HEK293 (cell line): ENCODE measurements around the gene FANK1.

Experiments
- CTCF ChIA-PET: fragments of 350-600 bp; formaldehyde crosslinking; extraction: SDS; loops from one replicate; lab custom pipeline; 2021; ENCODE audit warnings: antibody characterized with exemption; lab: Yijun Ruan, JAX
- POLR2A ChIA-PET: fragments of 300-600 bp; formaldehyde crosslinking; extraction: SDS; loops from one replicate; lab custom pipeline; 2020; ENCODE audit warnings: antibody characterized with exemption, inconsistent platforms; lab: Yijun Ruan, JAX
- H3K27ac ChIP-seq: fragments of 200-500 bp; sonication (Bioruptor generic); 2 replicates; pipeline ENCODE4 v1.5.1; 2014; ENCODE audit warnings: low read depth, low read length, control low read depth, inconsistent platforms; ENCODE audit errors: extremely low read depth
- H3K36me3 ChIP-seq, 2 experiments: fragments of 200-500 bp in 1 of 2; sonication (Bioruptor generic) in 1 of 2; 1 replicate in 1 of 2; 2 replicates in 1 of 2; pipeline ENCODE4 v1.5.1; 2014 to 2017; ENCODE audit warnings: inconsistent platforms in 2 of 2, low read length in 2 of 2; ENCODE audit not compliant: control insufficient read depth in 2 of 2, insufficient read depth in 1 of 2
- H3K4me1 ChIP-seq: fragments of 200-500 bp; sonication (Bioruptor generic); 2 replicates; pipeline ENCODE4 v1.5.1; 2014; ENCODE audit warnings: mild to moderate bottlenecking, low read length, inconsistent platforms; ENCODE audit not compliant: control insufficient read depth, insufficient read depth
- H3K4me3 ChIP-seq: 2 replicates; pipeline ENCODE4 v1.5.1; 2011; ENCODE audit warnings: low read depth, mild to moderate bottlenecking, control low read depth, low read length, moderate library complexity
- H3K9me3 ChIP-seq: fragments of 200-500 bp; sonication (Bioruptor generic); 2 replicates; pipeline ENCODE4 v1.5.1; 2014; ENCODE audit warnings: low read depth, low read length, inconsistent platforms; ENCODE audit not compliant: control insufficient read depth, insufficient read depth
- GLI4 ChIP-seq: fragments of 450-650 bp; formaldehyde crosslinking; IDR thresholded peaks from 2 replicates; pipeline ENCODE4 v1.5.1; 2016; ENCODE audit warnings: missing biosample characterization, missing genetic modification characterization
- KLF7 ChIP-seq: fragments of 450-650 bp; formaldehyde crosslinking; IDR thresholded peaks from 2 replicates; pipeline ENCODE4 v1.5.1; 2016; ENCODE audit warnings: missing biosample characterization, missing genetic modification characterization, borderline replicate concordance
- KLF8 ChIP-seq: fragments of 450-650 bp; formaldehyde crosslinking; IDR thresholded peaks from 2 replicates; pipeline ENCODE4 v1.5.1; 2016; ENCODE audit warnings: missing biosample characterization, missing genetic modification characterization
- SETDB1 ChIP-seq: IDR thresholded peaks from one replicate; pipeline ENCODE4 v1.6.1; 2017; ENCODE audit warnings: mild to moderate bottlenecking, low read length, moderate library complexity, mixed read lengths; ENCODE audit not compliant: insufficient read length
- TRIM28 ChIP-seq: IDR thresholded peaks from 2 replicates; pipeline ENCODE4 v1.6.1; 2011; ENCODE audit warnings: low read length, control low read depth, borderline replicate concordance
- YY2 ChIP-seq: fragments of 450-650 bp; formaldehyde crosslinking; IDR thresholded peaks from 2 replicates; pipeline ENCODE4 v1.5.1; 2016; ENCODE audit warnings: missing biosample characterization, missing genetic modification characterization
- ZBTB20 ChIP-seq: fragments of 450-650 bp; formaldehyde crosslinking; IDR thresholded peaks from 2 replicates; pipeline ENCODE4 v1.5.1; 2016; ENCODE audit warnings: missing biosample characterization, missing genetic modification characterization
- ZBTB48 ChIP-seq: fragments of 450-650 bp; formaldehyde crosslinking; IDR thresholded peaks from 2 replicates; pipeline ENCODE4 v1.5.1; 2016; ENCODE audit warnings: missing biosample characterization, missing genetic modification characterization
- ZIC2 ChIP-seq: fragments of 450-650 bp; formaldehyde crosslinking; IDR thresholded peaks from 2 replicates; pipeline ENCODE4 v1.5.1; 2016; ENCODE audit warnings: missing biosample characterization, missing genetic modification characterization
- ZNF138 ChIP-seq: fragments of 450-650 bp; formaldehyde crosslinking; IDR thresholded peaks from 2 replicates; pipeline ENCODE4 v1.5.1; 2016; ENCODE audit warnings: missing biosample characterization, missing genetic modification characterization, borderline replicate concordance
- ZNF184 ChIP-seq: fragments of 450-650 bp; IDR thresholded peaks from 2 replicates; pipeline ENCODE4 v1.5.1; 2018; ENCODE audit warnings: missing biosample characterization, mild to moderate bottlenecking, missing genetic modification characterization
- ZNF548 ChIP-seq: fragments of 450-650 bp; formaldehyde crosslinking; IDR thresholded peaks from 2 replicates; pipeline ENCODE4 v1.5.1; 2016; ENCODE audit warnings: missing biosample characterization, missing genetic modification characterization
- ZNF549 ChIP-seq: fragments of 450-650 bp; IDR thresholded peaks from 2 replicates; pipeline ENCODE4 v1.5.1; 2018; ENCODE audit warnings: missing biosample characterization, missing genetic modification characterization, mild to moderate bottlenecking, inconsistent platforms, moderate library complexity
- ZNF561 ChIP-seq: fragments of 450-650 bp; IDR thresholded peaks from 2 replicates; pipeline ENCODE4 v1.5.1; 2018; ENCODE audit warnings: missing biosample characterization, missing genetic modification characterization, borderline replicate concordance
- ZNF664 ChIP-seq: fragments of 450-650 bp; formaldehyde crosslinking; IDR thresholded peaks from 2 replicates; pipeline ENCODE4 v1.5.1; 2016; ENCODE audit warnings: missing biosample characterization, missing genetic modification characterization
- ZNF76 ChIP-seq: fragments of 450-650 bp; formaldehyde crosslinking; IDR thresholded peaks from 2 replicates; pipeline ENCODE4; 2016; ENCODE audit warnings: low read depth, missing biosample characterization, missing genetic modification characterization, borderline replicate concordance
- ZNF843 ChIP-seq: fragments of 450-650 bp; formaldehyde crosslinking; IDR thresholded peaks from 2 replicates; pipeline ENCODE4 v1.5.1; 2016; ENCODE audit warnings: missing biosample characterization, missing genetic modification characterization
- ZSCAN16 ChIP-seq: fragments of 450-650 bp; formaldehyde crosslinking; IDR thresholded peaks from 2 replicates; pipeline ENCODE4 v1.5.1; 2016; ENCODE audit warnings: missing biosample characterization, missing genetic modification characterization
- TF ChIP-seq, protein P1 (sequence below): fragments of 450-650 bp; formaldehyde crosslinking; IDR thresholded peaks from 2 replicates; pipeline ENCODE4 v1.5.1; 2017; ENCODE audit warnings: missing biosample characterization, missing genetic modification characterization
- TF ChIP-seq, protein P2 (sequence below): fragments of 450-650 bp; formaldehyde crosslinking; IDR thresholded peaks from 2 replicates; pipeline ENCODE4 v1.5.1; 2016; ENCODE audit warnings: missing biosample characterization, missing genetic modification characterization
- TF ChIP-seq, protein P3 (sequence below): fragments of 450-650 bp; formaldehyde crosslinking; IDR thresholded peaks from 2 replicates; pipeline ENCODE4; 2016; ENCODE audit warnings: missing biosample characterization, missing genetic modification characterization
- TF ChIP-seq, protein P4 (sequence below): fragments of 450-650 bp; formaldehyde crosslinking; IDR thresholded peaks from 2 replicates; pipeline ENCODE4 v1.5.1; 2016; ENCODE audit warnings: missing biosample characterization, missing genetic modification characterization, low read depth

The FANK1 gene

DNA sequence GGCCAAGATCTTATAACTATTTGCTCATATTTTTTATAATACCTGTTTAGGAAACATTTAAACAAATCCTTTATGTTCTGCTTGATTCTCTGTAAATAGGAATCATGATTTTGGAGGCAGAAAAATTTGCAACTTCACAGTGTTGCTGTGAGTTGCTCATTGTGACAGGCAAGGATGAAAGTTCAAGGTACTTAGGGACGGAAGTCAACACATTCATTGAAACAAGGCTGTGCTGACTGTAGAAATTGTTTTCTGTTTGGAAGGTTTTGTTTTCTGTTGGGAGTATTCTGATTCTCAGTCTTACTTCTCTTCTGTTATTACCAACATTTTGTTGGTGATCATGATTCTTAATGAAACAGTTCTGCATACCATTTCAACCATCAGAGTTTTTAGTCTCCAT lies 54.9 kb downstream of the FANK1 start (continued):
- TF ChIP-seq, protein P1, sequence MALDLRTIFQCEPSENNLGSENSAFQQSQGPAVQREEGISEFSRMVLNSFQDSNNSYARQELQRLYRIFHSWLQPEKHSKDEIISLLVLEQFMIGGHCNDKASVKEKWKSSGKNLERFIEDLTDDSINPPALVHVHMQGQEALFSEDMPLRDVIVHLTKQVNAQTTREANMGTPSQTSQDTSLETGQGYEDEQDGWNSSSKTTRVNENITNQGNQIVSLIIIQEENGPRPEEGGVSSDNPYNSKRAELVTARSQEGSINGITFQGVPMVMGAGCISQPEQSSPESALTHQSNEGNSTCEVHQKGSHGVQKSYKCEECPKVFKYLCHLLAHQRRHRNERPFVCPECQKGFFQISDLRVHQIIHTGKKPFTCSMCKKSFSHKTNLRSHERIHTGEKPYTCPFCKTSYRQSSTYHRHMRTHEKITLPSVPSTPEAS (tag by site-specific recombination) = no peak

DNA sequence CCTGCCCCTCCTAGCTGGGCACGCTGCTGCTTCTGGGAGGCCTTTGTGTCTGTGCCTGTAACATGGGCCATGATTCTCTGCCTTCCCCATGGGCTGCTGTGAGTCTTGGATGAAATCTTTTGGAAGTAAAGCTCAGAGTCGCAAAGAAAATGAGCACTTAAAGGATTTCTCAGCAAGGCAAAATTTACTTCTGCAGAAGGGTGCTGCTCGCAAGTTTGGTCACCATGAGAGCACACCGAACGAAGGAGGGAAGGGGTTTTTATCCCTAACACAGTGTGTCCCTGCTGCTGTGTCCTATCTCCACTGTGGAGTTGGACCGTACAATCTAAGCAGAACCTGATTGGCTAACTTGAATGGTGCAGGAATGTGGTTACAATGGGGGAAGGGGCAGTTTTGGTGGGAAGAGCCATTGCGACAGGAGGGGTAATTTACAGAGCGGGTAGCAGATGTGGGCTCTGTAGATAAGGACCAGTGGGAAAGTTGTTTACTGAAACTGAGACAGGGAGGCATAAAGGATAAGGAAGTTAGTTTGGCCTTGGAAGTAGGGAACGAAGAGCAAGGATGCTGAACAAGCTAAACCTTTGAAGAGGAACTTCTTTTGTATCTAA lies 57.5 kb downstream of the FANK1 start:
- Histone ChIP-seq H3K4me1 (no peaks in the 10 kb centered on the region), H3K36me3 (no peaks in the 10 kb centered on the region), H3K27ac (no peak overlapping the region), H3K4me3 (no peak overlapping the region), H3K9me3 (no peaks in the 10 kb centered on the region)
- ChIA-PET CTCF (no interaction called here), POLR2A (no interaction called here)
- peak; percentile 99 for TF ChIP-seq TRIM28
- no peak for TF ChIP-seq ZSCAN16 (tag by site-specific recombination)
- TF ChIP-seq, protein P2, sequence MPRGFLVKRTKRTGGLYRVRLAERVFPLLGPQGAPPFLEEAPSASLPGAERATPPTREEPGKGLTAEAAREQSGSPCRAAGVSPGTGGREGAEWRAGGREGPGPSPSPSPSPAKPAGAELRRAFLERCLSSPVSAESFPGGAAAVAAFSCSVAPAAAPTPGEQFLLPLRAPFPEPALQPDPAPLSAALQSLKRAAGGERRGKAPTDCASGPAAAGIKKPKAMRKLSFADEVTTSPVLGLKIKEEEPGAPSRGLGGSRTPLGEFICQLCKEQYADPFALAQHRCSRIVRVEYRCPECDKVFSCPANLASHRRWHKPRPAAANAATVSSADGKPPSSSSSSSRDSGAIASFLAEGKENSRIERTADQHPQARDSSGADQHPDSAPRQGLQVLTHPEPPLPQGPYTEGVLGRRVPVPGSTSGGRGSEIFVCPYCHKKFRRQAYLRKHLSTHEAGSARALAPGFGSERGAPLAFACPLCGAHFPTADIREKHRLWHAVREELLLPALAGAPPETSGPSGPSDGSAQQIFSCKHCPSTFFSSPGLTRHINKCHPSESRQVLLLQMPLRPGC = no peak
- peak; percentile 99 for TF ChIP-seq SETDB1
- no peak for TF ChIP-seq ZNF76 (tag by site-specific recombination)
- TF ChIP-seq GLI4 (tag by site-specific recombination) = no peak
- TF ChIP-seq ZNF561 = peak; percentile 75
- no peak for TF ChIP-seq KLF7 (tag by site-specific recombination)
- TF ChIP-seq ZBTB48 (tag by site-specific recombination) = no peak
- TF ChIP-seq, all 188 proteins: peak for 3

DNA sequence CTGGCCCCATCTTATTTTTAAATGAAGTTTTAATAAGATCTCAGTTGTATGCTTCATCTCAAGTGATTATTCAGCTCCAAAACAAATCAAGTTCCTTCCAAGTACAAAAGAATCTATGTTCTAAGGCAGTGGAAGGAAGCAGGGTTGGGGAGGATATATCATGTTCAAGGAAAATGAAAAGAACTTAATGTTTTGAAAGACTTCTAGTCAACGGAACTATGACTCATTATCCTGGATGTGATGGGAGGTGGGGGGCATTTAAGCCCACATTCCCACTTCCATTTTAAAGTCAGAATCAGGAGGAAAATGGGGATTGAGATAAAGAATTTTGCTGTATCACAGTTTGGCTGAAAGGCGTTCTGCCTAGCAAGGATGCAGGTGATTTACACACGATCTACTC lies 59.4 kb downstream of the FANK1 start:
- no peaks in the 10 kb centered on the region for H3K9me3 ChIP-seq
- no peaks in the 10 kb centered on the region for H3K4me1 ChIP-seq
- no peak overlapping the region for H3K4me3 ChIP-seq
- no peak overlapping the region for H3K27ac ChIP-seq
- CTCF ChIA-PET = interaction anchor here (0.7 kb wide), 1 partner anchor 18 kb away, joined by 5 read pairs; no protein-coding TSS in a partner anchor
- no peaks in the 10 kb centered on the region for H3K36me3 ChIP-seq
- TF ChIP-seq YY2 (tag by site-specific recombination) = no peak
- TF ChIP-seq KLF8 (tag by site-specific recombination) = no peak
- TF ChIP-seq ZNF184 = no peak
- POLR2A ChIA-PET = no interaction called here

DNA sequence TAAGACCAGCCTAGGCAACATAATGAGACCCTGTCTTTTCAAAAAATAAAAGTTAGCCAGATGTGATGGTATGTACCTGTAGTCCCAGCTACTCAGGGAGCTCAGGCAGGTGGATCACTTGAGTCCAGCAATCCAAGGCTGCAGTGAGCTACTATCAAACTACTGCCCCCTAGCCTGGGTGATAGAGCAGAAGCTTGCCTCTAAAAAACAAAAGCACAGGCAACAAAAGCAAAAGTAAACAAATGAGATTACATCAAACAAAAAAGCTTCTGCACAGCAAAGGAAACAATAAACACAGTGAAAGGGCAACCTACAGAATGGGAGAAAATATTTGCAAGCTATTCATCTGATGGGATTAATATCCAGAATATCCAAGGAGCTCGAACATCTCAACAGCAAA lies 65.4 kb downstream of the FANK1 start:
- POLR2A ChIA-PET = no interaction called here
- no peak overlapping the region for H3K4me3 ChIP-seq
- no peaks in the 10 kb centered on the region for H3K9me3 ChIP-seq
- CTCF ChIA-PET = interaction anchor here (0.5 to 0.7 kb wide), 4 partner anchors 14 to 636 kb away, joined by 3 read pairs; no protein-coding TSS in a partner anchor
- H3K27ac ChIP-seq = no peak overlapping the region
- no peaks in the 10 kb centered on the region for H3K36me3 ChIP-seq
- H3K4me1 ChIP-seq = no peaks in the 10 kb centered on the region
- TF ChIP-seq ZBTB20 (tag by site-specific recombination) (no peak), ZNF549 (tag by site-specific recombination) (no peak), ZNF138 (tag by site-specific recombination) (no peak), ZNF548 (tag by site-specific recombination) (no peak), ZIC2 (tag by site-specific recombination) (no peak), ZSCAN16 (tag by site-specific recombination) (no peak), ZNF843 (tag by site-specific recombination) (no peak), ZNF664 (tag by site-specific recombination) (no peak)
- TF ChIP-seq, protein P3, sequence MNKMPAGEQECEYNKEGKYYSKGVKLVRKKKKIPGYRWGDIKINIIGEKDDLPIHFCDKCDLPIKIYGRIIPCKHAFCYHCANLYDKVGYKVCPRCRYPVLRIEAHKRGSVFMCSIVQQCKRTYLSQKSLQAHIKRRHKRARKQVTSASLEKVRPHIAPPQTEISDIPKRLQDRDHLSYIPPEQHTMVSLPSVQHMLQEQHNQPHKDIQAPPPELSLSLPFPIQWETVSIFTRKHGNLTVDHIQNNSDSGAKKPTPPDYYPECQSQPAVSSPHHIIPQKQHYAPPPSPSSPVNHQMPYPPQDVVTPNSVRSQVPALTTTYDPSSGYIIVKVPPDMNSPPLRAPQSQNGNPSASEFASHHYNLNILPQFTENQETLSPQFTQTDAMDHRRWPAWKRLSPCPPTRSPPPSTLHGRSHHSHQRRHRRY (tag by site-specific recombination) = no peak
- TF ChIP-seq, protein P4, sequence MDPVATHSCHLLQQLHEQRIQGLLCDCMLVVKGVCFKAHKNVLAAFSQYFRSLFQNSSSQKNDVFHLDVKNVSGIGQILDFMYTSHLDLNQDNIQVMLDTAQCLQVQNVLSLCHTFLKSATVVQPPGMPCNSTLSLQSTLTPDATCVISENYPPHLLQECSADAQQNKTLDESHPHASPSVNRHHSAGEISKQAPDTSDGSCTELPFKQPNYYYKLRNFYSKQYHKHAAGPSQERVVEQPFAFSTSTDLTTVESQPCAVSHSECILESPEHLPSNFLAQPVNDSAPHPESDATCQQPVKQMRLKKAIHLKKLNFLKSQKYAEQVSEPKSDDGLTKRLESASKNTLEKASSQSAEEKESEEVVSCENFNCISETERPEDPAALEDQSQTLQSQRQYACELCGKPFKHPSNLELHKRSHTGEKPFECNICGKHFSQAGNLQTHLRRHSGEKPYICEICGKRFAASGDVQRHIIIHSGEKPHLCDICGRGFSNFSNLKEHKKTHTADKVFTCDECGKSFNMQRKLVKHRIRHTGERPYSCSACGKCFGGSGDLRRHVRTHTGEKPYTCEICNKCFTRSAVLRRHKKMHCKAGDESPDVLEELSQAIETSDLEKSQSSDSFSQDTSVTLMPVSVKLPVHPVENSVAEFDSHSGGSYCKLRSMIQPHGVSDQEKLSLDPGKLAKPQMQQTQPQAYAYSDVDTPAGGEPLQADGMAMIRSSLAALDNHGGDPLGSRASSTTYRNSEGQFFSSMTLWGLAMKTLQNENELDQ (tag by site-specific recombination) = no peak
